Calu3 (cell line): ENCODE data around the gene OVAAL. TPM values are rescaled to one million over a fixed set of nuclear protein-coding genes. Genes with fewer than 3 reads are reported as not detected.
A peak's percentile ranks its signal among the peaks of the same experiment; 100 is the strongest.

ENCODE experiments used
- BruUV-seq: library from RNA; stranded (reverse); fragments of 400-500 nt; replicated peaks from 2 replicates; lab custom pipeline; 2021; lab: Mats Ljungman, UMichigan
- CTCF ChIA-PET: fragments of 300-600 bp; sonication (Branson Sonifier 250); formaldehyde crosslinking; loops from one replicate; lab custom pipeline; 2022; ENCODE audit warnings: antibody characterized with exemption; lab: Charles Lee
- DNase-seq: peaks from one replicate; pipeline ENCODE4 v3.0.0; 2022
- H3K27ac Mint-ChIP-seq: one replicate; pipeline ENCODE4 v1.8.0; 2022; ENCODE audit warnings: mixed read lengths; ENCODE audit not compliant: unreplicated experiment
- H3K27me3 Mint-ChIP-seq: one replicate; pipeline ENCODE4 v1.8.0; 2022; ENCODE audit warnings: mixed read lengths; ENCODE audit not compliant: unreplicated experiment
- H3K36me3 Mint-ChIP-seq: one replicate; pipeline ENCODE4 v1.8.0; 2022; ENCODE audit warnings: mild to moderate bottlenecking, moderate library complexity, mixed read lengths; ENCODE audit not compliant: insufficient read depth, unreplicated experiment
- H3K4me1 Mint-ChIP-seq: one replicate; pipeline ENCODE4 v1.8.0; 2022; ENCODE audit warnings: mild to moderate bottlenecking, low read depth, mixed read lengths; ENCODE audit not compliant: unreplicated experiment
- H3K4me3 Mint-ChIP-seq: one replicate; pipeline ENCODE4 v1.8.0; 2022; ENCODE audit warnings: mild to moderate bottlenecking, low read depth, moderate library complexity, mixed read lengths; ENCODE audit not compliant: unreplicated experiment
- H3K9me3 Mint-ChIP-seq: one replicate; pipeline ENCODE4 v1.8.0; 2022; ENCODE audit warnings: low read depth, mixed read lengths; ENCODE audit not compliant: unreplicated experiment
- CTCF ChIP-seq: fragments of 200-600 bp; IDR thresholded peaks from one replicate; pipeline ENCODE4 v1.8.0; 2022; ENCODE audit warnings: antibody characterized with exemption; ENCODE audit not compliant: unreplicated experiment
- intact Hi-C: fragments of 100-400 bp; cut with micrococcal nuclease; formaldehyde crosslinking; loops from one replicate; pipeline ENCODE4 v1.10.0; 2022; ENCODE audit not compliant: unreplicated experiment
- total RNA-seq: library from RNA; stranded (reverse); gene quantifications from 2 replicates; pipeline ENCODE4 v1.2.3, GENCODE V29; 2022

Gene OVAAL
- total RNA-seq, 1 experiment from 2014 or later = not detected

GRCh38 chr1:180572760-180573159 lies 14.0 kb downstream of the OVAAL start:
- no TSS peak for BruUV-seq
- Mint-ChIP-seq H3K4me1 (peaks cover 52% of the 10 kb centered on the region), H3K9me3 (no peaks in the 10 kb centered on the region), H3K4me3 (no peak overlapping the region), H3K27me3 (no peaks in the 10 kb centered on the region), H3K36me3 (no peaks in the 10 kb centered on the region), H3K27ac (peak overlapping the region; percentile 78)
- no peak for TF ChIP-seq CTCF
- CTCF ChIA-PET = interaction anchor here (0.6 to 1.0 kb wide), 2 partner anchors 14 to 59 kb away, joined by 3 to 7 read pairs; partner anchors contain the start of gene XPR1
- intact Hi-C loops = no loop called here
- DNase-seq = no peak

GRCh38 chr1:180574031-180574713 lies 15.4 kb downstream of the OVAAL start:
- Mint-ChIP-seq H3K4me1 (peaks cover 52% of the 10 kb centered on the region), H3K36me3 (no peaks in the 10 kb centered on the region), H3K27me3 (no peaks in the 10 kb centered on the region), H3K27ac (peak overlapping the region; percentile 20), H3K4me3 (no peak overlapping the region), H3K9me3 (no peaks in the 10 kb centered on the region)
- no peak for TF ChIP-seq CTCF
- CTCF ChIA-PET = interaction anchor here (0.6 to 1.0 kb wide), 4 partner anchors 12 to 686 kb away, joined by 3 to 8 read pairs (median 4); partner anchors contain the start of gene XPR1
- intact Hi-C loops = no loop called here
- DNase-seq = no peak
- BruUV-seq = no TSS peak

GRCh38 chr1:180577361-180577760 lies 18.6 kb downstream of the OVAAL start:
- CTCF ChIA-PET = interaction anchor here (0.7 kb wide), 1 partner anchor 11 kb away, joined by 5 read pairs; no protein-coding TSS in a partner anchor
- no TSS peak for BruUV-seq
- TF ChIP-seq CTCF = no peak
- H3K36me3 Mint-ChIP-seq = no peaks in the 10 kb centered on the region
- H3K9me3 Mint-ChIP-seq = no peaks in the 10 kb centered on the region
- no peaks in the 10 kb centered on the region for H3K27me3 Mint-ChIP-seq
- no peak overlapping the region for H3K27ac Mint-ChIP-seq
- DNase-seq = no peak
- H3K4me1 Mint-ChIP-seq = peaks cover 46% of the 10 kb centered on the region
- intact Hi-C loops = no loop called here
- no peak overlapping the region for H3K4me3 Mint-ChIP-seq

GRCh38 chr1:180579961-180580611 lies 21.3 kb downstream of the OVAAL start:
- intact Hi-C loops = no loop called here

More at GRCh38 chr1:180579961-180580611, 21.3 kb downstream of the OVAAL start:
- H3K36me3 Mint-ChIP-seq = no peaks in the 10 kb centered on the region
- H3K4me3 Mint-ChIP-seq = no peak overlapping the region
- no peak overlapping the region for H3K27ac Mint-ChIP-seq
- H3K27me3 Mint-ChIP-seq = no peaks in the 10 kb centered on the region
- BruUV-seq = no TSS peak
- H3K4me1 Mint-ChIP-seq = peaks cover 28% of the 10 kb centered on the region
- no peak for TF ChIP-seq CTCF
- DNase-seq = peak; percentile 69
- no peaks in the 10 kb centered on the region for H3K9me3 Mint-ChIP-seq
- CTCF ChIA-PET = interaction anchor here (0.6 kb wide), 1 partner anchor 177 kb away, joined by 6 read pairs; no protein-coding TSS in a partner anchor
